Endothelial cell of umbilical vein (primary cell): Measurements from ENCODE around the gene CPEB1.

Source experiments
- CTCF ChIP-seq, 2 donors: IDR thresholded peaks; 1 replicate in 1 of 2; 2 replicates in 1 of 2; pipeline ENCODE4 v1.5.1; 2011; ENCODE audit warnings: low read length in 2 of 2, mild to moderate bottlenecking in 2 of 2, moderate library complexity in 2 of 2, control low read depth in 1 of 2, inconsistent platforms in 1 of 2, low read depth in 1 of 2; ENCODE audit not compliant: insufficient read depth in 1 of 2; ENCODE audit errors: extremely low read depth in 1 of 2
- MAX ChIP-seq: IDR thresholded peaks from 2 replicates; pipeline ENCODE4 v1.6.1; 2011; ENCODE audit not compliant: insufficient read depth, insufficient read length
- MYC ChIP-seq: IDR thresholded peaks from one replicate; pipeline ENCODE4 v1.6.1; 2011; ENCODE audit warnings: mild to moderate bottlenecking, low read depth, low read length
- POLR2A ChIP-seq: IDR thresholded peaks from 2 replicates; pipeline ENCODE4 v1.6.1; 2012; ENCODE audit warnings: low read depth, mild to moderate bottlenecking, control low read depth, low read length
- POLR2AphosphoS5 ChIP-seq: IDR thresholded peaks from 2 replicates; pipeline ENCODE4 v1.6.1; 2012; ENCODE audit warnings: low read depth, mild to moderate bottlenecking, control low read depth, low read length, moderate library complexity; ENCODE audit not compliant: insufficient read depth

GRCh38 chr15:82556315-82557035 lies 90.7 kb downstream of the CPEB1 start:
- TF ChIP-seq CTCF (IDR thresholded peaks at IDR 0.05; ENCODE audit: extremely low read depth in 1 of 2, insufficient read depth in 1 of 2, low read depth in 1 of 2, low read length in 2 of 2) (no peak), POLR2AphosphoS5 (no peak), MYC (no peak), POLR2A (no peak), MAX (no peak)
